Measurements from ENCODE around the gene HYI.

The HYI gene

GRCh38 chr1:43402089-43402865 is 51.5 kb downstream of the HYI start:
- no peak overlapping the region for H3K27ac ChIP-seq
- TF ChIP-seq CTCF (conservative IDR thresholded peaks at IDR 0.05): no peak
- no peak for TF ChIP-seq ZFX (IDR thresholded peaks at IDR 0.05)
